ENCODE measurements around the gene RHOF. TPM values are rescaled to one million over a fixed set of nuclear protein-coding genes. Genes with fewer than 3 reads are reported as not detected.

The RHOF gene
- total and polyA plus RNA-seq, 8 donors = 2.8 to 12.6 (median 4.9) TPM

- FAIRE-seq (no peak), DNase-seq (no peak), ATAC-seq (no peak)
- intact Hi-C loops (cut with DNase I) = no loop called here
- H3K36me3 ChIP-seq = no peaks in the 10 kb centered on the region
- no peak overlapping the region for H3K27ac ChIP-seq
- WGBS, 2 donors = 90 to 93% methylated on average over 6 of the region's 6 CpGs
- TF ChIP-seq, protein P1, sequence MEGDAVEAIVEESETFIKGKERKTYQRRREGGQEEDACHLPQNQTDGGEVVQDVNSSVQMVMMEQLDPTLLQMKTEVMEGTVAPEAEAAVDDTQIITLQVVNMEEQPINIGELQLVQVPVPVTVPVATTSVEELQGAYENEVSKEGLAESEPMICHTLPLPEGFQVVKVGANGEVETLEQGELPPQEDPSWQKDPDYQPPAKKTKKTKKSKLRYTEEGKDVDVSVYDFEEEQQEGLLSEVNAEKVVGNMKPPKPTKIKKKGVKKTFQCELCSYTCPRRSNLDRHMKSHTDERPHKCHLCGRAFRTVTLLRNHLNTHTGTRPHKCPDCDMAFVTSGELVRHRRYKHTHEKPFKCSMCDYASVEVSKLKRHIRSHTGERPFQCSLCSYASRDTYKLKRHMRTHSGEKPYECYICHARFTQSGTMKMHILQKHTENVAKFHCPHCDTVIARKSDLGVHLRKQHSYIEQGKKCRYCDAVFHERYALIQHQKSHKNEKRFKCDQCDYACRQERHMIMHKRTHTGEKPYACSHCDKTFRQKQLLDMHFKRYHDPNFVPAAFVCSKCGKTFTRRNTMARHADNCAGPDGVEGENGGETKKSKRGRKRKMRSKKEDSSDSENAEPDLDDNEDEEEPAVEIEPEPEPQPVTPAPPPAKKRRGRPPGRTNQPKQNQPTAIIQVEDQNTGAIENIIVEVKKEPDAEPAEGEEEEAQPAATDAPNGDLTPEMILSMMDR (IDR thresholded peaks at IDR 0.05) = no peak
- no peaks in the 10 kb centered on the region for H3K9me3 ChIP-seq
- no peaks in the 10 kb centered on the region for H3K4me1 ChIP-seq
- H3K27me3 ChIP-seq = no peaks in the 10 kb centered on the region
- H3K4me3 ChIP-seq = no peak overlapping the region
These were observed 64.5 kb downstream of the RHOF start for GRCh38 chr12:121729021-121729420.

Other genes with a start within 250 kb of the RHOF start
- gene KDM2B, start 212.7 kb downstream of the RHOF start, total RNA-seq = 10 to 100 TPM in 3 of 6 donors, 1 to 10 TPM in 3; 7.4 to 21.7 (median 9.8) TPM
- gene KDM2B, start 212.7 kb downstream of the RHOF start, polyA plus RNA-seq = 10 to 100 TPM; 10.6 to 11.6 TPM
- gene ORAI1, start 167.2 kb downstream of the RHOF start, total RNA-seq = 10 to 100 TPM in 1 of 6 donors, 1 to 10 TPM in 5; 3.9 to 11.3 (median 5.8) TPM
- gene ORAI1, start 167.2 kb downstream of the RHOF start, polyA plus RNA-seq = 1 to 10 TPM; 2.7 to 3.4 TPM
- gene MORN3, start 124.0 kb downstream of the RHOF start, total RNA-seq = under 1 TPM; 0.19 to 0.70 (median 0.46) TPM
- under 1 TPM; 0.49 to 0.99 TPM for gene MORN3, start 124.0 kb downstream of the RHOF start, polyA plus RNA-seq
- gene TMEM120B, start 80.9 kb downstream of the RHOF start, total RNA-seq = 10 to 100 TPM in 3 of 6 donors, 1 to 10 TPM in 3; 8.2 to 13.0 (median 10.0) TPM
- gene TMEM120B, start 80.9 kb downstream of the RHOF start, polyA plus RNA-seq = 10 to 100 TPM; 11.6 to 19.8 TPM
- gene SETD1B, start 10.3 kb upstream of the RHOF start, total RNA-seq = 10 to 100 TPM; 10.5 to 16.3 (median 12.2) TPM
- gene SETD1B, start 10.3 kb upstream of the RHOF start, polyA plus RNA-seq = 10 to 100 TPM in 1 of 2 donors, 1 to 10 TPM in 1; 9.2 to 18.5 TPM
- gene HPD, start 65.2 kb upstream of the RHOF start, total RNA-seq = 1 to 10 TPM in 5 of 6 donors, under 1 TPM in 1; 0.71 to 3.0 (median 1.9) TPM
- 1 to 10 TPM; 2.8 to 3.9 TPM for gene HPD, start 65.2 kb upstream of the RHOF start, polyA plus RNA-seq
- 10 to 100 TPM; 22.4 to 32.8 (median 25.6) TPM for gene PSMD9, start 95.1 kb upstream of the RHOF start, total RNA-seq
- gene PSMD9, start 95.1 kb upstream of the RHOF start, polyA plus RNA-seq = 10 to 100 TPM; 20.5 to 39.4 TPM
- 1 to 10 TPM; 1.7 to 4.6 (median 2.9) TPM for gene CFAP251, start 124.9 kb upstream of the RHOF start, total RNA-seq
- 1 to 10 TPM; 5.8 to 5.9 TPM for gene CFAP251, start 124.9 kb upstream of the RHOF start, polyA plus RNA-seq
- 10 to 100 TPM in 3 of 6 donors, 1 to 10 TPM in 3; 8.3 to 13.4 (median 10.5) TPM for gene BCL7A, start 228.2 kb upstream of the RHOF start, total RNA-seq
- 1 to 10 TPM; 6.9 to 8.3 TPM for gene BCL7A, start 228.2 kb upstream of the RHOF start, polyA plus RNA-seq

Measured in pancreas (tissue), 10 donors.